AG04450 (cell line): Measurements from ENCODE around the gene EXOC2. TPM values are rescaled to one million over a fixed set of nuclear protein-coding genes. Genes with fewer than 3 reads are reported as not detected.
A peak's percentile ranks its signal among the peaks of the same experiment; 100 is the strongest.

Experiments used
- CTCF ChIA-PET: fragments of 300-600, 350-600 bp; formaldehyde crosslinking; extraction: SDS; loops from one replicate; lab custom pipeline; 2022; ENCODE audit warnings: antibody characterized with exemption, inconsistent platforms; lab: Charles Lee
- POLR2A ChIA-PET: fragments of 350-600 bp; formaldehyde crosslinking; extraction: SDS; loops from one replicate; lab custom pipeline; 2021; ENCODE audit warnings: antibody characterized with exemption, inconsistent platforms; lab: Yijun Ruan, JAX
- DNase-seq: peaks from one replicate; pipeline ENCODE4 v3.0.0-alpha.2; 2011; ENCODE audit warnings: low read depth, low spot score
- H3K27ac ChIP-seq: one replicate; pipeline ENCODE4 v1.5.1; 2012; ENCODE audit warnings: low read depth, low read length, control low read depth
- H3K27me3 ChIP-seq: one replicate; pipeline ENCODE4 v1.6.0; 2012; ENCODE audit warnings: low read length; ENCODE audit not compliant: control insufficient read depth, insufficient read depth
- H3K4me3 ChIP-seq: 2 replicates; pipeline ENCODE4 v1.5.1; 2011; ENCODE audit warnings: mild to moderate bottlenecking, low read depth, low read length, control low read depth
- H3K9me3 ChIP-seq: 2 replicates; pipeline ENCODE4 v1.5.1; 2012; ENCODE audit warnings: low read length; ENCODE audit not compliant: control insufficient read depth, insufficient read depth
- polyA plus RNA-seq: library from polyadenylated mRNA; depleted of rRNA; stranded (reverse); fragments of >200 nt; gene quantifications from 2 replicates; pipeline ENCODE4 v1.2.3, GENCODE V29; 2011
- TF ChIP-seq, protein P1 (sequence below): IDR thresholded peaks from 2 replicates; pipeline ENCODE4 v1.5.1; 2011; ENCODE audit warnings: low read depth, low read length, control low read depth, inconsistent platforms

Gene EXOC2
- polyA plus RNA-seq, 1 experiment = 33.4 TPM

- Histone ChIP-seq H3K4me3 (no peak overlapping the region), H3K27ac (no peak overlapping the region), H3K9me3 (no peaks in the 10 kb centered on the region), H3K27me3 (no peaks in the 10 kb centered on the region)
- no peak for DNase-seq
- TF ChIP-seq, protein P1, sequence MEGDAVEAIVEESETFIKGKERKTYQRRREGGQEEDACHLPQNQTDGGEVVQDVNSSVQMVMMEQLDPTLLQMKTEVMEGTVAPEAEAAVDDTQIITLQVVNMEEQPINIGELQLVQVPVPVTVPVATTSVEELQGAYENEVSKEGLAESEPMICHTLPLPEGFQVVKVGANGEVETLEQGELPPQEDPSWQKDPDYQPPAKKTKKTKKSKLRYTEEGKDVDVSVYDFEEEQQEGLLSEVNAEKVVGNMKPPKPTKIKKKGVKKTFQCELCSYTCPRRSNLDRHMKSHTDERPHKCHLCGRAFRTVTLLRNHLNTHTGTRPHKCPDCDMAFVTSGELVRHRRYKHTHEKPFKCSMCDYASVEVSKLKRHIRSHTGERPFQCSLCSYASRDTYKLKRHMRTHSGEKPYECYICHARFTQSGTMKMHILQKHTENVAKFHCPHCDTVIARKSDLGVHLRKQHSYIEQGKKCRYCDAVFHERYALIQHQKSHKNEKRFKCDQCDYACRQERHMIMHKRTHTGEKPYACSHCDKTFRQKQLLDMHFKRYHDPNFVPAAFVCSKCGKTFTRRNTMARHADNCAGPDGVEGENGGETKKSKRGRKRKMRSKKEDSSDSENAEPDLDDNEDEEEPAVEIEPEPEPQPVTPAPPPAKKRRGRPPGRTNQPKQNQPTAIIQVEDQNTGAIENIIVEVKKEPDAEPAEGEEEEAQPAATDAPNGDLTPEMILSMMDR = no peak
- CTCF ChIA-PET = no interaction called here
- POLR2A ChIA-PET = no interaction called here
Measured at GRCh38 chr6:689223-689622, 3.7 kb downstream of the EXOC2 start.

DNA sequence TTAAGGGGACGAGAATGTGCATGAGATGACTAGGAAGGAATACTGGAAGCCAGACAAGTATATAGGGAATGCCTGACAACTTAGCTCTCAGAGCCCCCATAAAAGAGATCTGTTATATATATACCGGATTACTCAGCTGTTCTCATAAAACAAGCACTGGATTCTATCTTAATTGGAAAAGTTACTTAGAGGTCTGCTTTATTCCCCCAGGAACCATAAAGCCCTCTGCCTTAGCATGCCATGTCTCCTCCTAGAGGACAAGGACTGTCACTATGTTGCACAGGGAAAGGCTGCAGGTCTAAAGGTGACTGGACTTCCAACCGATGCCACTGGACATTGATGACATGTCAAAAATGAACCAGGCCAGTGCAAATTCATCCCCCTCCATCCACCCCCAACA is 6.4 kb downstream of the EXOC2 start:
- Histone ChIP-seq H3K27ac (no peak overlapping the region), H3K27me3 (no peaks in the 10 kb centered on the region), H3K9me3 (no peaks in the 10 kb centered on the region), H3K4me3 (no peak overlapping the region)
- TF ChIP-seq, protein P1 = peak; percentile 32; the same call in 1 of the 2 replicates
- DNase-seq = no peak
- ChIA-PET POLR2A (no interaction called here), CTCF (interaction anchor here (1.0 to 2.1 kb wide), 3 partner anchors 17 to 1762 kb away, joined by 3 to 7 read pairs (median 3); no protein-coding TSS in a partner anchor)

- ChIA-PET CTCF (interaction anchor here (2.1 to 2.6 kb wide), 2 partner anchors 37 to 91 kb away, joined by 14 read pairs; no protein-coding TSS in a partner anchor), POLR2A (interaction anchor here (2.5 kb wide), 1 partner anchor 7 kb away, joined by 12 read pairs; the partner anchor contains the start of gene EXOC2)
- no peak overlapping the region for H3K4me3 ChIP-seq
- TF ChIP-seq, protein P1 = no peak
- DNase-seq = no peak
- H3K27me3 ChIP-seq = no peaks in the 10 kb centered on the region
- no peaks in the 10 kb centered on the region for H3K9me3 ChIP-seq
- H3K27ac ChIP-seq = no peak overlapping the region
Measured at GRCh38 chr6:684831-685636, 7.9 kb downstream of the EXOC2 start.

DNA sequence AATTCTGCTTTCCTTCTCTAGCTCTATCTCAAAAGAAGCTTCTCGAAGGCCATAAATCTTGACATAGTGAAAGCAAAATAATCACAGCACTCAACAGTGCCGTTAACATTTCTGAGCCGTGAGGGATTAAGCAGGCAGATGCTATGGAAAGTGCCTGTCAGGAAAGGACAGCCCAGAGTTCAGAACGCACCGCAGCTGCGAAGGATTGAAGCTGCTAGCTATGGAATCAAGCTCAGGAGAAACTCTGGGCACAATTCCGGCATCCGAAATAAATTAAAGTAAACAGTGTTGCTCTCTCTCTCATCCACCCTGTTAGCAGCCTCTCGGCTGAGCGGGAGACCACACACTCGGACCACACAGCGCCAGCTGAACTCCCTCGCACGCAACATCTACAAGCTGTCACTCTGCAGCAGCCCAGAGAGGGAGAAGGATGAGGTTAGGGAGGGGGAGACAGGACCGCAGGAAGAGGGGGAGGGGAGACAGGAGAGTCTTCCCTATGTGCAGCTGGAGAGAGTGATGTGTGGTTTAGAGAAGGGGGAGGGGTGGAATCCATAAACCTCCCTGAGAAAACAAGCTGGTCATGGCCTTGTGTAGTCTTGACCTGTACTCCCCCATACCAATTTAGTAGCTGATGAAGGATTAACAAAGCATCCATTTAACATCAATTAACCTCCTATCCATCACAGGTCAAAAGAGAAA is 9.0 kb downstream of the EXOC2 start:
- ChIA-PET CTCF (interaction anchor here (1.1 to 2.6 kb wide), 5 partner anchors 9 to 713 kb away, joined by 3 to 14 read pairs (median 4); partner anchors contain the start of gene EXOC2), POLR2A (interaction anchor here (0.6 to 2.5 kb wide), 5 partner anchors 9 to 641 kb away, joined by 3 to 12 read pairs (median 3); partner anchors contain the start of gene EXOC2)
- Histone ChIP-seq H3K4me3 (peak overlapping the region; percentile 54), H3K27me3 (no peaks in the 10 kb centered on the region), H3K9me3 (no peaks in the 10 kb centered on the region), H3K27ac (peak overlapping the region; percentile 60)
- DNase-seq = peak; percentile 79
- TF ChIP-seq, protein P1 = no peak
